ENCODE results near the gene PSMA5. TPM values are rescaled to one million over a fixed set of nuclear protein-coding genes. Genes with fewer than 3 reads are reported as not detected.

PSMA5 gene
- total and polyA plus RNA-seq, 2 of the 4 experiments (the other 2 are of a cell fraction) = 75.5 to 107 TPM

GRCh38 chr1:109468903-109469302 lies 42.7 kb upstream of the PSMA5 start:
- ChIA-PET CTCF (interaction anchor here (0.6 to 0.7 kb wide), 2 partner anchors 14 to 680 kb away, joined by 4 read pairs; no protein-coding TSS in a partner anchor), POLR2A (ENCODE audit: unreplicated experiment) (interaction anchor here (0.7 kb wide), 1 partner anchor 360 kb away, joined by 8 read pairs; no protein-coding TSS in a partner anchor)
- ATAC-seq (ENCODE audit: low read depth) (no peak), DNase-seq (no peak)
- Histone ChIP-seq H2BK20ac (ENCODE audit: low read depth, low read length) (no peak overlapping the region), H3K4me3 (ENCODE audit: insufficient read depth, low read depth, low read length) (no peak overlapping the region), H3K18ac (ENCODE audit: low read depth, low read length) (no peak overlapping the region), H4K5ac (ENCODE audit: low read depth, low read length) (no peak overlapping the region), H2AFZ (replicated peaks; ENCODE audit: low read length, poor library complexity) (no peak overlapping the region), H3K4ac (ENCODE audit: low read depth, low read length) (no peak overlapping the region), H3K27ac (ENCODE audit: insufficient read depth, low read length) (no peak overlapping the region), H4K8ac (ENCODE audit: low read depth in 2 of 2, low read length in 2 of 2) (no peak overlapping the region), H3K4me1 (ENCODE audit: control insufficient read depth, insufficient read depth, low read length) (no peaks in the 10 kb centered on the region), H3K23ac (ENCODE audit: low read depth, low read length) (no peak overlapping the region), H3K27me3 (ENCODE audit: control insufficient read depth, insufficient read depth, low read length) (peaks cover 72% of the 10 kb centered on the region), H3K56ac (ENCODE audit: extremely low read depth, insufficient read depth, low read length) (no peak overlapping the region), H2BK5ac (ENCODE audit: low read depth, low read length, poor library complexity, severe bottlenecking) (no peak overlapping the region), H3K14ac (replicated peaks; ENCODE audit: low read depth, low read length) (no peak overlapping the region), H2BK120ac (ENCODE audit: low read depth, low read length) (no peak overlapping the region), H2BK15ac (ENCODE audit: low read depth, low read length) (no peak overlapping the region), H4K20me1 (ENCODE audit: insufficient read depth, low read length) (no peaks in the 10 kb centered on the region), H2AK5ac (ENCODE audit: low read depth, low read length) (no peak overlapping the region), H3K9me1 (ENCODE audit: insufficient read depth, low read length) (no peaks in the 10 kb centered on the region), H2AK9ac (replicated peaks; ENCODE audit: low read depth, low read length, poor library complexity) (no peak overlapping the region), H3K9ac (ENCODE audit: low read depth, low read length) (no peak overlapping the region), H4K91ac (ENCODE audit: insufficient read depth, low read depth, low read length) (no peak overlapping the region), H3K79me1 (ENCODE audit: low read depth in 1 of 2, low read length in 2 of 2) (no peaks in the 10 kb centered on the region), H3K9me3 (ENCODE audit: control insufficient read depth, insufficient read depth, low read length) (no peaks in the 10 kb centered on the region), H3K4me2 (ENCODE audit: low read depth, low read length) (no peak overlapping the region), H3K36me3 (ENCODE audit: control insufficient read depth, insufficient read depth, low read length) (no peaks in the 10 kb centered on the region)
- TF ChIP-seq RCOR1 (IDR thresholded peaks at IDR 0.05; ENCODE audit: insufficient replicate concordance, low read length) (no peak), BHLHE40 (IDR thresholded peaks at IDR 0.05; ENCODE audit: low read depth, low read length) (no peak), MAFK (IDR thresholded peaks at IDR 0.05; ENCODE audit: low read depth, low read length) (no peak), CTCF (conservative IDR thresholded peaks at IDR 0.05; ENCODE audit: low read depth, low read length) (no peak), RAD21 (IDR thresholded peaks at IDR 0.05; ENCODE audit: low read length) (no peak), NFE2L2 (IDR thresholded peaks at IDR 0.05; ENCODE audit: low read depth, low read length) (no peak), CEBPB (IDR thresholded peaks at IDR 0.05; ENCODE audit: low read depth, low read length) (no peak), MAZ (IDR thresholded peaks at IDR 0.05; ENCODE audit: borderline replicate concordance, low read depth, low read length) (no peak), USF2 (IDR thresholded peaks at IDR 0.05; ENCODE audit: low read depth, low read length) (no peak), SMC3 (IDR thresholded peaks at IDR 0.05; ENCODE audit: low read depth, low read length) (no peak), FOS (IDR thresholded peaks at IDR 0.05; ENCODE audit: low read depth, low read length) (no peak), POLR2A (IDR thresholded peaks at IDR 0.05; ENCODE audit: low read depth, low read length) (no peak), MXI1 (IDR thresholded peaks at IDR 0.05; ENCODE audit: borderline replicate concordance, low read depth, low read length) (no peak), CHD1 (IDR thresholded peaks at IDR 0.05; ENCODE audit: low read depth, low read length) (no peak), RFX5 (IDR thresholded peaks at IDR 0.05; ENCODE audit: low read depth, low read length) (no peak)
- BruUV-seq (replicated peaks) = no TSS peak
- intact Hi-C loops (cut with micrococcal nuclease) = no loop called here
- dilution Hi-C loops (cut with HindIII; ENCODE audit: low sequenced_read_pairs, unreplicated experiment) = no loop called here
- in situ Hi-C loops (cut with MboI; ENCODE audit: low sequenced_read_pairs) = no loop called here
- 20% methylated on average over 1 of the region's 2 CpGs; no CpG with 5 or more reads in 1 of the 2 experiments for WGBS, 2 experiments (ENCODE audit: extremely low coverage in 2 of 2, insufficient read length in 1 of 2)
